HG03196 (cell line): ENCODE data around the gene GRIN3B.

ENCODE experiments used
- ATAC-seq: cut with Tn5 transposase; IDR thresholded peaks from one replicate; pipeline ENCODE4 v1.9.1; 2021; ENCODE audit not compliant: unreplicated experiment

GRIN3B gene

DNA sequence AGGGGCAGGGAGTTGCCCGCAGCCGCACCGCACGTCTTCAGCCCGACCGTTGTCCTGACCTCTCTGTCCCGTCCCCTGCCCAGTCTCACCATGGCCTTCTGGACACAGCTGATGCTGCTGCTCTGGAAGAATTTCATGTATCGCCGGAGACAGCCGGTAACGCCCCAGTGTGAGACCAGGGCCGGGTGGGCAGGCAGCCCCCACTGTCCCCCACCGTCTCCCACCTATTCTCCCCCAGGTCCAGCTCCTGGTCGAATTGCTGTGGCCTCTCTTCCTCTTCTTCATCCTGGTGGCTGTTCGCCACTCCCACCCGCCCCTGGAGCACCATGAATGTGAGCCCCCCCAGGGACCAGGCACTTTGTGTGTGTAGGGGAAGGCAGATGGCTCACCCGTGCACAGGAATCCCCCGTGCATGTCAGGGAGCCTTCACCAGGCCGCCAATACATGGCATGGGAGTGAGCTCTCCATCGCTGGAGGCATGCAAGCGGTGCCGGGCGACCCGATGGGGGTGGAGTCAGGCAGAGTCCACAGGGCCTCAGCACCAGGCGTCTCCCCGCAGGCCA lies 41.1 kb downstream of the GRIN3B start:
- no peak for ATAC-seq

DNA sequence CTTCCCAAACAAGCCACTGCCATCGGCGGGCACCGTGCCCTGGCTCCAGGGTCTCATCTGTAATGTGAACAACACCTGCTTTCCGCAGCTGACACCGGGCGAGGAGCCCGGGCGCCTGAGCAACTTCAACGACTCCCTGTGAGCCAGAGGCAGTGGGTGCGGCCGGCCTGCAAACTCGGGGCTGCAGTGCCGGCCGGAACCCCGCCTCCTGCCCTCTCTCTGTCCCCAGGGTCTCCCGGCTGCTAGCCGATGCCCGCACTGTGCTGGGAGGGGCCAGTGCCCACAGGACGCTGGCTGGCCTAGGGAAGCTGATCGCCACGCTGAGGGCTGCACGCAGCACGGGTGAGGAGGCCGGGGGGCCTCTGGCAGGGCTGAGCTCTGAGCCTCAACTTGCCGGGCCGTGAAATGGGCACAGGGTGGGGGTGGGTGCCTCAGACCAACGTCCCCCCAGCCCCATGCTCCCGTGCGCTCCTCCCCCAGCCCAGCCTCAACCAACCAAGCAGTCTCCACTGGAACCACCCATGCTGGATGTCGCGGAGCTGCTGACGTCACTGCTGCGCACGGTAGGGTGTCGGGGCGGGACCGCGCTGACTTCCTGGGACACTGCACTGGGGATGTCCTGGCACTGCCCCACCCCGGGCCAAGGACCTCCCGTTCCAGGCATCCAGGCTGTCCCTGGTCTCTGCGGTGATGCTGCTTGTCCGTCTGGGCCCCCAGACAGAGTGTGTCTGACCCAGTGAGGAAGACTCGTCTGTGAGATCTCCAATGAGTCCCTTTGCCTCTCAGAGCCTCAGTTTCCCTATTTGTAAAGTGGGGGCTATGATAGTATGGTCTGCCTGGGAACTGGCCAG lies 41.8 kb downstream of the GRIN3B start:
- no peak for ATAC-seq

DNA sequence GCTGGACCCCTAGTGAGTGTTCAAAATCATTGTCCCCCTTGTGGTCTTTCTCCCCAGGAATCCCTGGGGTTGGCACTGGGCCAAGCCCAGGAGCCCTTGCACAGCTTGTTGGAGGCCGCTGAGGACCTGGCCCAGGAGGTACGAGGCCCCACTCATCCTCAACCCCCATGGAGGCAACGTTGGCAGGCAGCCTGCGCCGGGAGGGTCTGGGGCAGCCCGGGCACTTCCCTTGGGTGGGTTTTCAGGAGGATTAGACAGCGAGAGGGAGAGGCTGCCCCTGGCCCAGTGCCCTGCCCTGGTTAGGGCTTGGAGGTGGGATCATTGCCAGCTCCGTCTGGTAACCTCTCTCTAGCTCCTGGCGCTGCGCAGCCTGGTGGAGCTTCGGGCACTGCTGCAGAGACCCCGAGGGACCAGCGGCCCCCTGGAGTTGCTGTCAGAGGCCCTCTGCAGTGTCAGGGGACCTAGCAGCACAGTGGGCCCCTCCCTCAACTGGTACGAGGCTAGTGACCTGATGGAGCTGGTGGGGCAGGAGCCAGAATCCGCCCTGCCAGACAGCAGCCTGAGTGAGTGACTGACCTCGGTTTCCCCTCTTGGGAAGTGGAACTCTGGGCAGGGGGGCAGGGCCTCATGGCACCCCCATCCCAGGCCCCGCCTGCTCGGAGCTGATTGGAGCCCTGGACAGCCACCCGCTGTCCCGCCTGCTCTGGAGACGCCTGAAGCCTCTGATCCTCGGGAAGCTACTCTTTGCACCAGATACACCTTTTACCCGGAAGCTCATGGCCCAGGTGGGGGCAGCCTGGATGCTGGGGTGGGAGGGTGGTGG lies 42.7 kb downstream of the GRIN3B start:
- ATAC-seq = no peak

DNA sequence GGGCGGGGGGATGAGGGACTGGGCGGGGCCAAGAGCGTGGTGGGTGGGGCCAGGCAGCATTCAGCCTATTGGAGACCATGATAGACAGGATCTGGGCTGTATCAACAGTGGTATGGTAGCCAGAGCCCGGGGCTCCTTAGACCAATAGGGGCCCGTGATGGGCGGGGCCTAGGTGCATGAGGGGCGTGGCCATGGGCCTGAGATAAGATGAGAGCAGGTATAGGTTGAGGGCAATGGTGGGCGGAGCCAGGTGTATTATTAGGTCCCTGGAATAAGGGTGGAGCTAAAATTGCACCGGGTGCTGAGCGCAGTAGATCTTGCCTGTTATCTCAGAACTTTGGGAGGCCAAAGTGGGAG lies 45.0 kb downstream of the GRIN3B start:
- ATAC-seq = no peak

DNA sequence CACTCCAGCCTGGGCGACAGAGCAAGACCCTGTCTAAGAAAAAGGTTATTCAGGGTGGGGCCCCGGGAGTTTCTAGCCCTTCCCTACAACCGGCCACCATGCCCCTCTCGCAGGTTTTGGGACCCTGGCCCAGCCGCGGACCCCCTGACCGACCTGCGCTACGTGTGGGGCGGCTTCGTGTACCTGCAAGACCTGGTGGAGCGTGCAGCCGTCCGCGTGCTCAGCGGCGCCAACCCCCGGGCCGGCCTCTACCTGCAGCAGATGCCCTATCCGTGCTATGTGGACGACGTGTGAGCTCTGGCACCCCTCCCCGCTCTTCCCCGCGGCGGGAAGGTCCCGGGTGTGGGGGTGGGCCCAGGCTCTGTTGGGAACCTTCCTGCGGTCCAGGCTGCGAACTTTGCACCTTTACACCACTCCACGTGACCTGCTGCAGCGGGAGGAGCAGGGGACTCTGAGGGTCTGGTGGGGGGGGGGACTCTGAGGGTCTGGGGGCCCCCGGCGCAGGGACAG lies 46.0 kb downstream of the GRIN3B start:
- no peak for ATAC-seq

DNA sequence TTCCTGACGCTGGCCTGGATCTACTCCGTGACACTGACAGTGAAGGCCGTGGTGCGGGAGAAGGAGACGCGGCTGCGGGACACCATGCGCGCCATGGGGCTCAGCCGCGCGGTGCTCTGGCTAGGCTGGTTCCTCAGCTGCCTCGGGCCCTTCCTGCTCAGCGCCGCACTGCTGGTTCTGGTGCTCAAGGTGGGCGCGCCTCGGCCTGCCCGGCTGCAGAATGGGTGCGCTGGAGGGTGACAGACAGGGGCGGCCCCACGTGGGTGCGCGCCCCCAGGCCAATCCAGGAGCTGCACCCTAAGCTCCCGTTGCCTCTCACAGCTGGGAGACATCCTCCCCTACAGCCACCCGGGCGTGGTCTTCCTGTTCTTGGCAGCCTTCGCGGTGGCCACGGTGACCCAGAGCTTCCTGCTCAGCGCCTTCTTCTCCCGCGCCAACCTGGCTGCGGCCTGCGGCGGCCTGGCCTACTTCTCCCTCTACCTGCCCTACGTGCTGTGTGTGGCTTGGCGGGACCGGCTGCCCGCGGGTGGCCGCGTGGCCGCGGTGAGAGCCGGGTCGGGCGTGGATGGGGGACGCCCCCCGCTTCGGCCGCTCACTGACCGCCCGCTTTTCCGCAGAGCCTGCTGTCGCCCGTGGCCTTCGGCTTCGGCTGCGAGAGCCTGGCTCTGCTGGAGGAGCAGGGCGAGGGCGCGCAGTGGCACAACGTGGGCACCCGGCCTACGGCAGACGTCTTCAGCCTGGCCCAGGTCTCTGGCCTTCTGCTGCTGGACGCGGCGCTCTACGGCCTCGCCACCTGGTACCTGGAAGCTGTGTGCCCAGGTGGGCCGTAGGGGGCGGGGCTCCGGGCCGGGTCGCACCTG lies 46.8 kb downstream of the GRIN3B start:
- ATAC-seq = no peak

DNA sequence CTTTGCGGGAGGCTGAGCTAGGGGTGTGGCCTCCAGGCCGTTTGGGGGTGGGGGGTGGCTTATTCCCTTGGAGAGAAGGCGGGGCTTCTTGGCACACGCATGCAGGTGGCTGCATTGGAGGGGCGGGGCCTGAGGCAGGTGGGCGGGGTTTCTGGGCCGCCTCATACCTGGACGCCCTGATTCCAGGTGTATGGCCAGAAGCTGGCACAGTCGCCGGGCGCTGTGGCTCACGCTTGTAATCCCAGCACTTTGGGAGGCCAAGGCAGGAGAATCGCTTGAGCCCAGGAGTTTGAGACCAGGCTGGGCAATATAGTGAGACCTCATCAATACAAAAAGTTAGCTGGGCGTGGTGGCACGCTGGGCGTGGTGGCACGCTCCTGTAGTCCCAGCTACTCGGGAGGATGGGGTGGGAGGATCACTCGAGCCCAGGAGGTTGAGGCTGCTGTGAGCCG lies 47.5 kb downstream of the GRIN3B start:
- no peak for ATAC-seq

DNA sequence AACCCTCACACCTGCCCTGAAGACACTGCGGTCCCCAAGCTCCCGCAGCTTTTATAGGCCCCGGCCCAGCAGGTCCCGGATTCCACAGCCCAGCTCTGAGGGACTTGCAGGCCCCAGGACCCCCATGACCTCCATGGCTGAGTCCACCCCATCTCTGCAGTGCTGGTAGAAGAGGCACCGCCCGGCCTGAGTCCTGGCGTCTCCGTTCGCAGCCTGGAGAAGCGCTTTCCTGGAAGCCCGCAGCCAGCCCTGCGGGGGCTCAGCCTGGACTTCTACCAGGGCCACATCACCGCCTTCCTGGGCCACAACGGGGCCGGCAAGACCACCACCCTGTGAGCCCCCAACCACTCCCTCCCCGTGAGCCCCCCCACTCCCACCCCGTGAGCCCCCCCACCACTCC lies 48.9 kb downstream of the GRIN3B start:
- no peak for ATAC-seq

DNA sequence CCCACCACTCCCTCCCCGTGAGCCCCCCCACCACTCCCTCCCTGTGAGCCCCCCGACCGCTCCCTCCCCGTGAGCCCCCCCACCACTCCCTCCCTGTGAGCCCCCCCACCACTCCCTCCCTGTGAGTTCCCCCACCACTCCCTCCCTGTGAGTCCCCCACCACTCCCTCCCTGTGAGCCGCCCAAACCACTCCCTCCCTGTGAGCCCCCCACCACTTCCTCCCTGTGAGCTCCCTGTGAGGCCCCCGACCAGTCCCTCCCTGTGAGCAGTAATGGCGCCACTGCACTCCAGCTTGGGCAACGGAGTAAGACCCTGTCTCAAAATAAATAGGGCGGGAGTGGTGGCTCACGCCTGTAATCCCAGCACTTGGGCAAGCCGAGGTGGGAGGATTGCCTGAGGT lies 49.6 kb downstream of the GRIN3B start:
- ATAC-seq = no peak

DNA sequence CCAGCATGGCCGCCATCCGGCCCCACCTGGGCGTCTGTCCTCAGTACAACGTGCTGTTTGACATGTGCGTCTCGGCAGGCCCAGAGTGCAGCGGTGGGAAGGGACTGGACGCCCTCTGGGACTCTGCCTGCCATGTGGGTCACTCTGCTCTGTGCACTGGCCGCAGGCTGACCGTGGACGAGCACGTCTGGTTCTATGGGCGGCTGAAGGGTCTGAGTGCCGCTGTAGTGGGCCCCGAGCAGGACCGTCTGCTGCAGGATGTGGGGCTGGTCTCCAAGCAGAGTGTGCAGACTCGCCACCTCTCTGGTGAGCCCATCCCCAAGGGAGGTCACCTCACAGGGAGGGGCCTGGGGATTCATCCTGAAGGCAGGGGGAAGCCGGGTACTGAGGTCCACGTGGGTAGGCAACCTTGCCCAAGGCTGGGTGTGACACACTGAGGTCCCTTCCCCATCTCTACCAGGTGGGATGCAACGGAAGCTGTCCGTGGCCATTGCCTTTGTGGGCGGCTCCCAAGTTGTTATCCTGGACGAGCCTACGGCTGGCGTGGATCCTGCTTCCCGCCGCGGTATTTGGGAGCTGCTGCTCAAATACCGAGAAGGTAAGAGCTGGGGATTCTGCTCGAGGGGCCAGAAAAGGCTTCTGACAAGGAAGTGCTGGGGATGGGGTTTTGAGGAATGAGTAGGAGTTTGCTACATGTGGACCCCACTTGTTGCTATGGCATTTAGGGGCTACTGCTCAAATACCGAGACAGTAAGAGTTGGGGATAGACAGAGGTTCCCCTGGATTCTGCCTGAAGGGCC lies 51.0 kb downstream of the GRIN3B start:
- no peak for ATAC-seq

DNA sequence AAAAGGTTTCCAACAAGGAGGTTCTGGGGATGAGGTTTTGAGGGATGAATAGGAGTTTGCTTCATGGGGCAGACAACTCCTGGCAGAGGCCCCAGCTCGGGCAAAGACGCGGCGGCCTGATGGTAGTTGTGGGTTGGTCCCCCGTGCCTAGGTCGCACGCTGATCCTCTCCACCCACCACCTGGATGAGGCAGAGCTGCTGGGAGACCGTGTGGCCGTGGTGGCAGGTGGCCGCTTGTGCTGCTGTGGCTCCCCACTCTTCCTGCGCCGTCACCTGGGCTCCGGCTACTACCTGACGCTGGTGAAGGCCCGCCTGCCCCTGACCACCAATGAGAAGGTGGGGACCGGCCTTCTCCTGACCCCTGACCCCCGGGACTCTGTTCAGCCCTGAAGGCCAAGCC lies 51.6 kb downstream of the GRIN3B start:
- no peak for ATAC-seq

DNA sequence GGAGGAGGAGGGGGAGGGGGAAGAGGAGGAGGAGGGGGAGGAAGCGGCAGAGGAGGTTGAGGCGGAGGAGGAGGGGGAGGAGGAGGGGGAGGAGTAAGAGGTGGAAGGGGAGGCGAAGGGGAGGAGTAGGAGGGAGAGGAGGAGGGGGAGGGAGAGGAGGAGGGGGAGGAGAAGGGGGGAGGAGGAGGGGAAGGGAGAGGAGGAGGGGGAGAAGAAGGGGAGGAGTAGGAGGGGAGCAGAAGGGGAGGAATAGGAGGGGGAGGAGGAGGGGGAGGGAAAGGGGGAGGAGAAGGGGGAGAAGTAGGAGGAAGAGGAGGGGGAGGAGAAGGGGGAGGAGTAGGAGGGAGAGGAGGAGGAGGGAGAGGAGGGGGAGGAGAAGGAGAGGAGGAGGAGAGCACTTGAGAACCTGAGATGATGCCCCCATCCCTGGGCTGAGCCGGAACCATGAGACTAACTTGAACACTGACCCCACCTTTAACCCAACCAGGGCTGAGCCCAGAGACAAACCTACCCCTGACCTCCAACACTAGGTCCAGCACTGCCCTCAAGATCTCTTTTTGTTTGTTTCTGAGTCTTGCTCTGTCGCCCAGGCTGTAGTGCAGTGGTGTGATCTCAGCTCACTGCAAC lies 52.2 kb downstream of the GRIN3B start:
- ATAC-seq = no peak

DNA sequence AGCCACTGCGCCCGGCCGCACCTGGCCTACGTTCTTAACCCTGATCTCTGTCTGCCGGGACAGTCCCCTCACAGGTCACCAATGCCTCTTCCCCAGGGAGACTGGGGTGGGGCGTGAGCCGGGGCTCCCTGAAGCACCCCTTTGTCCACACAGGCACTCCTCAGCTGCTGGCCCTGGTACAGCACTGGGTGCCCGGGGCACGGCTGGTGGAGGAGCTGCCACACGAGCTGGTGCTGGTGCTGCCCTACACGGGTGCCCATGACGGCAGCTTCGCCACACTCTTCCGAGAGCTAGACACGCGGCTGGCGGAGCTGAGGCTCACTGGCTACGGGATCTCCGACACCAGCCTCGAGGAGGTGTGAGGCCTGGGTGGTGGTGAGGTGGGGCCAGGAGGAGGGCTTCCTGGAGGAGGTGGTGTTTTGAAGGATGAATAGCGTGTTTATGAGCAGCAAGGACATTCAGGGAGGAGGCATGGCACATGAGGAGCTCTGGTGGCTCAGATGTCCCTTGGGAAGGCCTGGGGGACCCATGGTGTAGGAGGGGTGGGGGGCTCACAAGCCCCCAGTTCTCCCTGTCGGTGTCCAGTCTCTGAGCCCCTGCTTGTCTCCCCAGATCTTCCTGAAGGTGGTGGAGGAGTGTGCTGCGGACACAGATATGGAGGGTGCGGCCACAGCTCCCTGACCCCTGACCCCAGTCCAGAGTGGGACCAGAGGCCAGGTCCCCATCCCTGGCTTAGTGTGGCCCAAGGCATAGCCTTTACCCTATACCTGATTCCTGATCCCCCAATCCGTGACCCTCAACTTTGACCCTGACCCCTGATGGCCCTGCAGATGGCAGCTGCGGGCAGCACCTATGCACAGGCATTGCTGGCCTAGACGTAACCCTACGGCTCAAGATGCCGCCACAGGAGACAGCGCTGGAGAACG lies 53.2 kb downstream of the GRIN3B start:
- ATAC-seq = no peak

DNA sequence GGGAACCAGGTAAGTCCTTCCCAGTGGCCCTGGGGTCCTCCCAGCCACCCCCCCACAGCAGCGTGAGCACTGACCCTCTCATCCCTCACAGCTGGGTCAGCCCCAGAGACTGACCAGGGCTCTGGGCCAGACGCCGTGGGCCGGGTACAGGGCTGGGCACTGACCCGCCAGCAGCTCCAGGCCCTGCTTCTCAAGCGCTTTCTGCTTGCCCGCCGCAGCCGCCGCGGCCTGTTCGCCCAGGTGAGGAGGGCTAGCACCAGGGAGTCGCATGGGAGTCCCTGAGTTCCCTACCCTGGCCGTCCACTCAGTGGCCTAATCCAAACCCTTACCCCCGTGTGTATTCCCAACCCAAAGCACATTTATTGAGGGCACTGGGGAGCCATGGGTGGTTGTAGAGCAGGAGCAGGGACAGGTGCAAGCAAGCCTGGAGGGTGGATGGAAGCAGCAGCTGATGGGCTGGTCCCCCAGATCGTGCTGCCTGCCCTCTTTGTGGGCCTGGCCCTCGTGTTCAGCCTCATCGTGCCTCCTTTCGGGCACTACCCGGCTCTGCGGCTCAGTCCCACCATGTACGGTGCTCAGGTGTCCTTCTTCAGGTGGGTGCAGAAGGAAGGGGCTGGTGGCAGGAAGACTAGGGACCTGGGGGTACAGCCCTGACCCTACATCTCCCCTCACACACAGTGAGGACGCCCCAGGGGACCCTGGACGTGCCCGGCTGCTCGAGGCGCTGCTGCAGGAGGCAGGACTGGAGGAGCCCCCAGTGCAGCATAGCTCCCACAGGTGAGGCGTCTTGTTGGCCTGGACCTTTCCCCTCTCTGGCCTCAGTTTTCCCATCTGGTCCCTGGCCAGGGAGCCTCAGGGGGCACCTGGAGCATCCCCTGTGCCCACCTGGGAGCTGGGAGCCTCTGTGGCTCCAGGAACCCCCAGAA lies 54.1 kb downstream of the GRIN3B start:
- ATAC-seq = no peak

DNA sequence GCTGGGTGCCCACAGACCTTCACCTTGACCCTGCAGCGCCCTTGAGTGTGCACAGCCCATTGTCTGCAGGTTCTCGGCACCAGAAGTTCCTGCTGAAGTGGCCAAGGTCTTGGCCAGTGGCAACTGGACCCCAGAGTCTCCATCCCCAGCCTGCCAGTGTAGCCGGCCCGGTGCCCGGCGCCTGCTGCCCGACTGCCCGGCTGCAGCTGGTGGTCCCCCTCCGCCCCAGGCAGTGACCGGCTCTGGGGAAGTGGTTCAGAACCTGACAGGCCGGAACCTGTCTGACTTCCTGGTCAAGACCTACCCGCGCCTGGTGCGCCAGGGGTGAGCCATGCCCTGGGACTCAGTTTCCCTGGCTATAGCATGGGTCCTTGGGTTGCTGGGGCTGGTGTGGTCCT lies 54.8 kb downstream of the GRIN3B start:
- ATAC-seq = no peak

DNA sequence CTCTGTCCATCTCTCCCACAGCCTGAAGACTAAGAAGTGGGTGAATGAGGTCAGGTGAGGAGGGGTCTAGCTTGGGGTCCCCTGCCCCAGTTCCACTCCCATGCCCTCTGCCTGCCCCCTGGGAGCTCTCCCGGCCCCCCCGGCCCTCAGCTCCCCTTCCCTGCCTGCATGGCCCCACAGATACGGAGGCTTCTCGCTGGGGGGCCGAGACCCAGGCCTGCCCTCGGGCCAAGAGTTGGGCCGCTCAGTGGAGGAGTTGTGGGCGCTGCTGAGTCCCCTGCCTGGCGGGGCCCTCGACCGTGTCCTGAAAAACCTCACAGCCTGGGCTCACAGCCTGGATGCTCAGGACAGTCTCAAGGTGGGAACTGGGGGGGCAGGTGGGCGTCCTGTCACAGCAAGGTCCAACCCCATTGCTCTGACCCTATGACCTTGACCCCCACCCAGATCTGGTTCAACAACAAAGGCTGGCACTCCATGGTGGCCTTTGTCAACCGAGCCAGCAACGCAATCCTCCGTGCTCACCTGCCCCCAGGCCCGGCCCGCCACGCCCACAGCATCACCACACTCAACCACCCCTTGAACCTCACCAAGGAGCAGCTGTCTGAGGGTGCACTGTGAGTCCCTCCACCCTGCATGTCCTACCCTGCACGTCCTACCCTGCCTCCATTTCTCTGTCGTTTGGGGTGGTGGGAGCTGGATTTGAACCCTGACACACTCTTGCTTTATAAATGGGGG lies 55.8 kb downstream of the GRIN3B start:
- no peak for ATAC-seq
